ENCODE data around the gene TRAFD1.

TRAFD1 gene

GRCh38 chr12:112166051-112167015 is 41.0 kb downstream of the TRAFD1 start:
- no peak for DNase-seq (ENCODE audit: low read depth)
- no peak overlapping the region for H3K4me3 ChIP-seq (ENCODE audit: low read length)
- TF ChIP-seq CTCF (IDR thresholded peaks at IDR 0.05; ENCODE audit: insufficient read depth, low read depth, low read length, missing control alignments): no peak

DNA sequence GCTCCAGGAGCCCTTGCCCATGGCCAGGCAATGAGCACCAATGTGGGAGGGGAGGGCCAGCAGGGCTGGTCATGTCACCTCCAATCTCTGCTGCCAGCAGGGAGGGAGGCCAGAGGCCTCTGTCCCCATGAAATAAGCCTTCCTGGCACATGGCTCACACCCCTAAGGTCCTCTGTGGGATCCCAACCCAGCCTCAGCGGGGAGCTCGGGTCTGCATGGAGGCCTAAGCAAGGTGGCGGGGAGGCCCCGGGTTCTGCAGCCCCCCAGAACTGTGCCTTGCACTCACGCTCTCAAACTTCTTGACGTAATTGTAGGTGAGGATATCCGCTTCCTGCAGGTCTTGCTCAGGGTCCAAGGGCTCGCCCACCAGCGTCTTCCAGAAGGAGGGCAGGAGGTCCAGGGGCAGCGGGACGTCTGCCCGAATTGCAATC is 41.7 kb downstream of the TRAFD1 start:
- H3K4me3 ChIP-seq (ENCODE audit: low read length): no peak overlapping the region
- TF ChIP-seq CTCF (IDR thresholded peaks at IDR 0.05; ENCODE audit: insufficient read depth, low read depth, low read length, missing control alignments): no peak
- no peak for DNase-seq (ENCODE audit: low read depth)

GRCh38 chr12:112167718-112168525 is 42.6 kb downstream of the TRAFD1 start:
- H3K4me3 ChIP-seq (ENCODE audit: low read length): no peak overlapping the region
- no peak for DNase-seq (ENCODE audit: low read depth)
- TF ChIP-seq CTCF (IDR thresholded peaks at IDR 0.05; ENCODE audit: insufficient read depth, low read depth, low read length, missing control alignments): no peak

DNA sequence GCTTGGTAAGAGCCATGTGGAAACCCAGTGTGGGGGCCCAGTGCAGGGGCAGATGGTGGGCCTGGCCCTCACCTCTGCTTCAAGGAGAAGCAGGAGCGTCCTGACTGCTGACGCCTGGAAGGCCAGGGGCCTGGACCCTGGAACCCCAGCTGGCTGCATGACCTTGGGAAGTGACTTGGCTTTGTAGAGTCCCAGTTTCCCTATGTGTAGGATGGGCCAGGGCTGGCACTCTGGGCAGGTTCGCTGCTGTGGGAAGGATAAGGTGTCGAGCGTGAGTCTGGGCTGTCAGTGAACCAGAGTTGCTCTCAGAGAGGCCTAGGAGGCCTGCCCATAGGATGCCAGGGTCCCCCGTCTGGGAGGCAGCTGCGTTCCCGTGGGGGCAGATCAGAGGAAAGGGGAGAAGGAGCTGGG is 43.2 kb downstream of the TRAFD1 start:
- DNase-seq (ENCODE audit: low read depth): no peak
- H3K4me3 ChIP-seq (ENCODE audit: low read length): no peak overlapping the region
- no peak for TF ChIP-seq CTCF (IDR thresholded peaks at IDR 0.05; ENCODE audit: insufficient read depth, low read depth, low read length, missing control alignments)

DNA sequence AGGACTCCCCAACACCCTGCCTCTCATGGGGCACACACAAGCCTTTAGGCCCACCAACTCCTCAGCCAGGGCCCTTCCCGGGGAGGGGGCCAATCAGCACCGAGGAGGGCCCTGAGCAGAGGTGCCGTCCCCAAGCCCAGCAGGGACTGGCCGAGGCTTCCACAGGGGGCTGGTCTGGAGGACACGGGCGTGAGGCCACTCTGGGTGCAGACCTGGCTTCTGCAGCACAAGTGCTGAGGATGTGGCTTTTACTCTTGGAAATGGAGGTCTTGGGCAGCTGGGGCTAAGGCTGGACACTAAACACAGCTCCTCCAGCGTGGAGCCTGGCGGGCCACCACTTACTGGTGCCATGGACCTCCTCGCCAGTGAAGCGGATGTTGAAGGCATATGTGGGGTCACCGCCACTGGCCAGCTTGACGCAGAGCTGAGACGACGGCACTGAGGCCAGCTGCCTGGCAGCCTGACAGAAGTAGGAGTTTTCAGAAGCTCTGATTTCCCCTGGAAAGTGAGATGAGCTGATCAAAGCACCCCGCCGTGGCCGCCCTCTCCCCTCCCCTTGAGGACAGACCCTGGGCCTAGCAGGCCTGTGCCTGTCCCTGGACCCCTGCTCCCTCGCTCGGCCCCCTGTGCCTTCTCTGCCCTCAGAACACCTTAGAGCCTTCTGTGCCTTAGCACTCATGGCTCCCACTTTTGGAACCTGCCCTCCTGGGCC is 44.0 kb downstream of the TRAFD1 start:
- no peak for TF ChIP-seq CTCF (IDR thresholded peaks at IDR 0.05; ENCODE audit: insufficient read depth, low read depth, low read length, missing control alignments)
- DNase-seq (ENCODE audit: low read depth): no peak
- no peak overlapping the region for H3K4me3 ChIP-seq (ENCODE audit: low read length)

- TF ChIP-seq CTCF (IDR thresholded peaks at IDR 0.05; ENCODE audit: insufficient read depth, low read depth, low read length, missing control alignments): no peak
- DNase-seq (ENCODE audit: low read depth): no peak
- H3K4me3 ChIP-seq (ENCODE audit: low read length): no peak overlapping the region
Observed at GRCh38 chr12:112169966-112170365, 44.6 kb downstream of the TRAFD1 start.

Measured in epithelial cell of esophagus (primary cell).